Natural killer cell (primary cell): ENCODE results near the gene SLK. TPM values are rescaled to one million over a fixed set of nuclear protein-coding genes. Genes with fewer than 3 reads are reported as not detected.

Source experiments
- total RNA-seq, 4 donors: library from RNA; stranded (reverse); fragments of 120-200 nt in 1 of 4; gene quantifications; one replicate each; pipeline versions ENCODE4 v1.2.3 to v1.2.4, GENCODE V29; 2013 to 2022

Gene SLK
- total RNA-seq, 3 donors from 2014 or later (not counting 1 experiment from before 2014, with no cell fraction given): 33.4 to 48.7 (median 40.3) TPM

Other genes with a start within 250 kb of the SLK start
- gene SH3PXD2A, start 111.6 kb upstream of the SLK start, total RNA-seq: 1 to 10 TPM; 3.3 to 7.0 (median 4.9) TPM
- gene STN1, start 49.0 kb upstream of the SLK start, total RNA-seq: 10 to 100 TPM; 31.7 to 53.4 (median 34.0) TPM
- gene COL17A1, start 118.7 kb downstream of the SLK start, total RNA-seq: not detected
- gene SFR1, start 155.0 kb downstream of the SLK start, total RNA-seq: 10 to 100 TPM in 2 of 3 donors, 1 to 10 TPM in 1; 9.1 to 19.1 (median 18.3) TPM